UCSD-AML1 (cell line): Measurements from ENCODE around the gene ZCCHC2.

Experiments used
- DNase-seq: peaks from one replicate; lab custom pipeline; 2025; ENCODE audit not compliant: unreplicated experiment; lab: John Stamatoyannopoulos, UW

The ZCCHC2 gene

GRCh38 chr18:62522504-62523254, at the start of gene ZCCHC2:
TSS of gene ZCCHC2 (plus strand) at chr18:62523025. CDS start at chr18:62523425, 400 bp downstream.
- peak; percentile 99 for DNase-seq

DNA sequence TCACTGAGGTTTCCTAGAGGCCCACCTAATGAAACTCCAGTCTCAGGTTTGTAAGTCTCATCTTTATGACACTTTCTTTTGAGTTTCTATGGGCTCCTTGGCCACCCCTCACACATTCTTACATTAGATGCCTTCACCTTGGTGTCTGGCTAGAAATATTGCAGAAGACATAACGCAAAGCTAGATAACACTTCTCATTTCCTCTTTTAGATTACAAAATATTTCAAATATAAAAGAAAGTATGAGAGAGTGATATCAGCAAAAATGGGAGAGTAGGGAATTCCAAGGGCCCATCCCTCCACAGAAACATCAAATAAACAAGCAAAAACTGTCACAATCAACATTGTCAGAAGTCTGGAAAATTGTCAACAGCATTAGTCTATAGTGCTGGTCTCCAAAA, 43.3 kb upstream of the ZCCHC2 start:
- no peak for DNase-seq

- DNase-seq = no peak
These were observed 41.9 kb upstream of the ZCCHC2 start for GRCh38 chr18:62480927-62481326.

- no peak for DNase-seq
These were observed 37.9 kb upstream of the ZCCHC2 start for GRCh38 chr18:62484941-62485340.

DNA sequence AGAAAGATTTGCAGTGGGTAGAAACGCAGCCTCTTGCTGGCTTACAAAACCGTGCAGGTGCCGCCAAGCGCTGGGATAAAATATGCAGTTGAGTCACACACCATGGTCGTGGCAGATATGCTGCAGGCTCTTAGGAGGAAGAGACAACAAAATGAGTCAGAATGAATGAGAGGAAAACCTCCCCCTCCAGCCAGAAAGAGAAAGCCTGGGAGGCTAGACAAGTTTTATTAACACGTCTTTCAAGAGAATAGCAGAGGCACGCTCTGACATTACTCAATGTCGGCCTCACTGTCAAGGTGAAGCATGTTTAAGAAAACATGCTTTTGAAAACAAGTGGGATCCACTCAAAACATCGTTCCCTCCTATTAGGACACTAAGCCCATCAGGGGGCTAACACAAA, 37.1 kb upstream of the ZCCHC2 start:
- no peak for DNase-seq

- no peak for DNase-seq
These were observed 36.4 kb upstream of the ZCCHC2 start for GRCh38 chr18:62486290-62486964.

- no peak for DNase-seq
These were observed 35.7 kb upstream of the ZCCHC2 start for GRCh38 chr18:62487161-62487560.

DNA sequence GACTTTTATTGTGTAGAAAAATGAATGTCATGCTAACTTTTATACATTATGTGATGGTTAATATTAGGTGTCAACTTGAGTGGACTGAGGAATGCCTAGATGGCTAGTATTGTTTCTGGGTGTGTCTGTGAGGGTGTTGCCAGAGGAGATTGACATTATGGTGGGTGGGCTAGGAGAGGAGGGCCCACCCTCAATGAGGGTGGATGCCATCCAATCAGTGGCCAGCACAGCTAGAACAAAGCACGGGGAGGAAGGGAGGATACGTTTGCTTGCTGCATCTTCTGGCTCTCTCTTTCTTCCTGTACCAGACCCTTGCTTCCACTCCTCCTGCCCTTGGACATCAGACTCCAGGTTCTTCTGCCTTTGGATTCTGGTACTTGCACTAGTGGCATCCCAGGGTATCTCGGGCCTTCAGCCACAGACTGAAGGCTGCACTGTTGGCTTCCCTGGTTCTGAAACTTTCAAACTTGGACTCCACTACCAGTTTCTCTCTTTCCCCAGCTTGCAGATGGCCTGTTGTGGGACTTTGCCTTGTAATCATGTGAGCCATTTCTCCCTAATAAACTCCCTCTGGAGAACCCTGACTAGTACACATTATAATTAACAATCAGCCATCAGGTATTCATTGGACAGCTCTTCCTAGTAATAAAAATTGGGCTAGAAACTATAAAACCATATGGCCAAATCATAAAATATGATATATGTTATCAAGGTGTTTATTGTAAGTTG, 31.7 kb upstream of the ZCCHC2 start:
- DNase-seq = no peak

GRCh38 chr18:62493033-62493862, 29.6 kb upstream of the ZCCHC2 start:
- DNase-seq = no peak

- DNase-seq = no peak
These were observed 28.1 kb upstream of the ZCCHC2 start for GRCh38 chr18:62494764-62495163.

DNA sequence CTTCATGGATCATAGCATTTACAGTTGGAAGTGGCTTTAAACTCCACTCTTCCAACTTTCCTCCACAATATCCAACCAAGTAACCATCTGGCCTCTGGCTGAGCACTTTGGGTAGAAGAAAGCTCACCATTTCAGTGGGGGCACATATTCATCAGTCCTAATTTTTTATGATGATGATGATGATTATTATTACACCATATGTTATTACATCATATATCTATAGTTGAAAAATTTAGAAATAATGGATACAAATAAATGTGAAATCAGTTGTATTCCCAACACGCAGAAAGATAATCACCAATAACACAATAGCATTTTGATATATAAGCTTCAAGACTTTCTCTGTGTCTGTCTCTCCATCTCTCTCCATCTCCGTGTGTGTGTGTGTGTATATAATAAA, 26.6 kb upstream of the ZCCHC2 start:
- DNase-seq = no peak

GRCh38 chr18:62497190-62497772, 25.5 kb upstream of the ZCCHC2 start:
- DNase-seq = no peak

GRCh38 chr18:62498616-62499262, 24.1 kb upstream of the ZCCHC2 start:
- no peak for DNase-seq

GRCh38 chr18:62499263-62499650, 23.6 kb upstream of the ZCCHC2 start:
- peak; percentile 49 for DNase-seq

DNA sequence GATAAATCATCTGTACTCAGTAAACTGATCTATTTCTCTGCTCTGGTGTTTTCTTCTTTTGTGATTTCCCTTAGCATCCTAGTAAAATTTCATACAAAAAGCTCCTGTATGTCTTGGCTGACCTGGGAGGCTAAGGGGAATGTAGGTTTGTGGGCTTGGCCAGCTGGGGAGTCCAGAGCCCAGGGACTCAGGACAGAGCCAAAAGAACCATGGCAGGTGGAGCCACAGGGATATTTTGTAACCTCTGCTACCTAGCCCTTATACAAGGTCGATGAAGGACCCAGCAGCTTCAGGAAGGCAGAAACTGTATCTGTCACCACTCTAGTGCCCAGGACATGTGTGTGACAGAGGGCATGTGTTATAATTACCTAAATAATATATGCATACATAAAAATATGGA, 22.7 kb upstream of the ZCCHC2 start:
- no peak for DNase-seq

DNA sequence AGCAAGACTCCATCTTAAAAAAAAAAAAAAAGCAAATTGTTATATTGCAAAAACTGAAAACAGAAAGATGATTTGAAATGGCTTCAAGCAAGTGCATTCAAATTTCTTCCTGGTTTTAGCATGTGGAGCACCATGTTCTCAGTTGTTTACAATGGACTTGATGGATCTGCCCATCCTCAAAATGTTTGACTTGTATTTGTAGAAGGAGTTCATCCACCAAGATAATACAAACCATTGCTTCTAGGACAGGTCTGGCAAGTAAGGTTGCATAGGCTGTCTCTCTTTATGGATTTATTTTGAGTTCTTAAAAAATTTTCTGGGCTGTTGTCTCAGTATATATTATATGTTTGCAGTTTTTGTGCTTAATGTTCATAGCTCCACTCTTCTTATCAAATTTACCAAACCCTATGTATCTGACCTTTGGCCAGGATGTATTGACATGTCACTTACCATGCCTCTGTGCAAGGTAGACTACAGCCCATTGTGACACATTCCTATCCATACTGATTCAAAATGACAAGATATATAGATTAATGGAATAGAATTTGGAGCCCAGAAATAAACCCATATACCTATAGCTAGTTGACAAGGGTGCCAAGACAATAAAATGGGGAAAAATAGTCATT, 21.7 kb upstream of the ZCCHC2 start:
- no peak for DNase-seq

- DNase-seq = peak; percentile 44
These were observed 16.9 kb upstream of the ZCCHC2 start for GRCh38 chr18:62505669-62506494.

GRCh38 chr18:62506495-62507143, 16.2 kb upstream of the ZCCHC2 start:
- DNase-seq = no peak
